ENCODE data around the gene OR1C1.

DNA sequence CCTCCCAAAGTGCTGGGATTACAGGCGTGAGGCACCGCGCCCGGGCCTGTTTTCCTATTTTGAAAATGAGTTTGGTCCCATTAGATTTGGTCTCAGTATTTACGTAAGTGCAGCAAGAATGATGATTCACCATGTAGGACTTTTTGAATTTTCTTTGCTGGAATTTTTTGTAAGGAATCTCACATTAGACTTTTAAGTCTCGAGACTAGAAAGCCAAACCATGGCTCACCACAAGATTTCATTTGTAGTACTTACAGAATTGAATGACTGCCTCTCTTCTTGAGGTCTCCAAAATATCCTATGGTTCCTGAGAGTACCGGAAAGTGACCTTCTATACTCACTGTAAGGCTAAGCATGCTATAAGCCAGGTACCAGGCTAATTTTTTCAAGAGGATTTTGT is 12.7 kb downstream of the OR1C1 start:
- no peak for TF ChIP-seq CTCF (IDR thresholded peaks at IDR 0.05)
- no peak for TF ChIP-seq POLR2A (IDR thresholded peaks at IDR 0.05)
- TF ChIP-seq POLR2AphosphoS5 (IDR thresholded peaks at IDR 0.05): no peak
- no peak for TF ChIP-seq EP300 (IDR thresholded peaks at IDR 0.05; ENCODE audit: low read depth)
